ENCODE data around the gene DISC1. TPM values are rescaled to one million over a fixed set of nuclear protein-coding genes. Genes with fewer than 3 reads are reported as not detected.

The DISC1 gene
- total RNA-seq, 1 donor from 2014 or later, result 12.3 TPM

- intact Hi-C loops (cut with DNase I), result no loop called here
- H3K4me1 ChIP-seq, result no peaks in the 10 kb centered on the region
- H3K4me3 ChIP-seq, result no peak overlapping the region
- H3K36me3 ChIP-seq, result no peaks in the 10 kb centered on the region
- H3K27me3 ChIP-seq, result no peaks in the 10 kb centered on the region
- H3K27ac ChIP-seq, result no peak overlapping the region
- no peaks in the 10 kb centered on the region for H3K9me3 ChIP-seq
- no peak for TF ChIP-seq CTCF (IDR thresholded peaks at IDR 0.05)
- no peak for TF ChIP-seq POLR2AphosphoS5 (IDR thresholded peaks at IDR 0.05; ENCODE audit: insufficient read depth in 1 of 2, low read depth in 1 of 2)
- TF ChIP-seq POLR2A (IDR thresholded peaks at IDR 0.05), result no peak
- DNase-seq (ENCODE audit: extremely low spot score in 2 of 2), result no peak
These were observed 67.5 kb downstream of the DISC1 start for GRCh38 chr1:231694075-231694431.

GRCh38 chr1:231694465-231695077, 68.0 kb downstream of the DISC1 start:
- no peak overlapping the region for H3K4me3 ChIP-seq
- H3K4me1 ChIP-seq, result no peaks in the 10 kb centered on the region
- H3K9me3 ChIP-seq, result no peaks in the 10 kb centered on the region
- no peak overlapping the region for H3K27ac ChIP-seq
- H3K27me3 ChIP-seq, result no peaks in the 10 kb centered on the region
- TF ChIP-seq CTCF (IDR thresholded peaks at IDR 0.05) (no peak), POLR2AphosphoS5 (IDR thresholded peaks at IDR 0.05; ENCODE audit: insufficient read depth in 1 of 2, low read depth in 1 of 2) (no peak), POLR2A (IDR thresholded peaks at IDR 0.05) (no peak)
- intact Hi-C loops (cut with DNase I), result no loop called here
- no peaks in the 10 kb centered on the region for H3K36me3 ChIP-seq
- no peak for DNase-seq (ENCODE audit: extremely low spot score in 2 of 2)

DNA sequence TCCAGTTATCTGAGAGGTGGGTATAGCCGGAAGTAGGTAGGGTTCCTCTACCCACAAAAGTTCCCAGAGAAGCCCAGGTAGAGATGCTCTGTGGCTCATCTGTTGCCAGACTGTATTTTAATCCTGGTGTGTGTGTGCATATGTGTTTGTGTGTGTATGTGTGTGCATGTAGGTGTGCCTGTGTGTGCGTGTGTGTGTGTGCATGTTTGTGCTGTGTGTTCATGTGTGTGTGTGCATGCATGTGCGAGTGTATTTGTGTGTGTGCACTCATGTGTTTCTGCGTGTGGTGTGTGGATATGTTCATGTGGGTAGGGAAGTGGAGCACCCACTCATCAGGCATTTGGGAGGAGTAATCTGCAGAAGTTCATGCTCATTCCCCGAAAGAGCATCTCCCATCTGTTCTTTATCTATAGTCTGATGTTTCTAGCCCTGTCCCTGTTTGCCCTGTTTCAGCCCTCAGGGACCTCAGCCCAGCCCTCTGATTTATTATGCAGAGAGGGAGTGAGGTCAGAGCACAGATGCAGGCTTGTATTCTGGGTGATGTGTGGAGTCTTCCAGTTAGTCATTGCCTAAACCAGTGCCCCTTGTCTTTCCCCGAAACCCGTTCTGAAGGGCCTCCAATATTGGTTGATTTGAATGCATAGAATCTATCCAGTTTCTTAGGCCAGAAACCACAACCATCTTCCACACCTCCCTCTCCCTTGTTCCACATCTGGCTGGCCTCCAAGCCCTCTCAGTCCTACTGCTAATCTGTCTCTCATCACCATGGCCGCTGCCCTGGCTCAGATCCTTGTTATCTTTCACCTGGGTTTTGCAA, 69.1 kb downstream of the DISC1 start:
- Histone ChIP-seq H3K4me3 (no peak overlapping the region), H3K36me3 (no peaks in the 10 kb centered on the region), H3K4me1 (no peaks in the 10 kb centered on the region), H3K9me3 (no peaks in the 10 kb centered on the region), H3K27me3 (no peaks in the 10 kb centered on the region), H3K27ac (no peak overlapping the region)
- intact Hi-C loops (cut with DNase I), result no loop called here
- TF ChIP-seq POLR2AphosphoS5 (IDR thresholded peaks at IDR 0.05; ENCODE audit: insufficient read depth in 1 of 2, low read depth in 1 of 2) (no peak), POLR2A (IDR thresholded peaks at IDR 0.05) (no peak), CTCF (IDR thresholded peaks at IDR 0.05) (no peak)
- no peak for DNase-seq (ENCODE audit: extremely low spot score in 2 of 2)

- no peak for DNase-seq (ENCODE audit: extremely low spot score in 2 of 2)
- TF ChIP-seq POLR2A (IDR thresholded peaks at IDR 0.05) (no peak), CTCF (IDR thresholded peaks at IDR 0.05) (no peak), POLR2AphosphoS5 (IDR thresholded peaks at IDR 0.05; ENCODE audit: insufficient read depth in 1 of 2, low read depth in 1 of 2) (no peak)
- H3K27me3 ChIP-seq, result no peaks in the 10 kb centered on the region
- no peaks in the 10 kb centered on the region for H3K4me1 ChIP-seq
- no peaks in the 10 kb centered on the region for H3K9me3 ChIP-seq
- no peak overlapping the region for H3K4me3 ChIP-seq
- no peak overlapping the region for H3K27ac ChIP-seq
- no peaks in the 10 kb centered on the region for H3K36me3 ChIP-seq
- intact Hi-C loops (cut with DNase I), result no loop called here
These were observed 73.2 kb downstream of the DISC1 start for GRCh38 chr1:231699784-231700183.

DNA sequence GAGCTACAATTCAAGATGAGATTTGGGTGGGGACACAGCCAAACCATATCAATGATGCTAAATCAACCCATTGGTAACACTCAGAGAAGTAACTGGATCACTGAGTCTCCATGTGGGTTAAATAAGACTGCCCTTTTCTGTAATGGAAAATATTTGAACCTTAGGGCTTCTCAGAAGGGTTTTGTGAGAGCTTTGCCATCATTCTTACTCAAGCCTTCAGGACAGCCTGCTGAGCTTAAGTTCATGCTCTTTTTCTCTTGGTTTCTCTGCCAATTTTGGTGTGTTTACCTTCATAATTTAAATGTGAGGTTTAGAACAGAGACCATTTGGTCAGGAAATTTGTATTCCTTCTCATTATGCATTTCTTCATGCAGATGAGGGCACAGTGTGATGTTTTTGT, 74.7 kb downstream of the DISC1 start:
- Histone ChIP-seq H3K27ac (no peak overlapping the region), H3K27me3 (no peaks in the 10 kb centered on the region), H3K9me3 (no peaks in the 10 kb centered on the region), H3K4me3 (no peak overlapping the region), H3K36me3 (no peaks in the 10 kb centered on the region), H3K4me1 (peaks cover 8% of the 10 kb centered on the region)
- no peak for DNase-seq (ENCODE audit: extremely low spot score in 2 of 2)
- intact Hi-C loops (cut with DNase I), result no loop called here
- no peak for TF ChIP-seq CTCF (IDR thresholded peaks at IDR 0.05)
- no peak for TF ChIP-seq POLR2AphosphoS5 (IDR thresholded peaks at IDR 0.05; ENCODE audit: insufficient read depth in 1 of 2, low read depth in 1 of 2)
- TF ChIP-seq POLR2A (IDR thresholded peaks at IDR 0.05), result no peak

All from vagina (tissue), 2 donors.